ENCODE results near the gene PDE9A.
A peak's percentile ranks its signal among the peaks of the same experiment; 100 is the strongest.
"Not testable (repeated sequence)": the region's sequence is repeated elsewhere in the genome, so short reads cannot be mapped to it uniquely, and the experiment has no call there.

PDE9A gene

DNA sequence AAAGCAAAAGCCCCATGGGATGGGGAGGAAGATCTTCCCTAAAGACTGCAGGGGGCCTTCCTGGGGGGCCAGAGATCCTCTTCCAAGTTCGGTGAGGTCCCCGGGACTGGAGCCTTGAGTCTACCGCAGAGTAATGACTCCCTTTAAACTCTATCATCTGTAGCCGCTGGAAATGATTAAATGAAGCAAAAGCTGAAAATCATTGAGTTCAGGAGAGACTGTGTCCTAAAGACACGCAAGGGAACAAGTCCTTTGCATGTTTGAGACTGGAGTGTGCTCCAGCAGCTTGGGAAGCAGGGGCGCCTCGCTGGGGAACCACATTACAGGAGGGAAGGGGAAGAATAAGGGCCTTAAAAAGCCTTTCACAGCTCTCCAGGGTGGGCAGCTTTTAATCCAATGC lies 155.8 kb downstream of the PDE9A start:
- DNase-seq: no peak

DNA sequence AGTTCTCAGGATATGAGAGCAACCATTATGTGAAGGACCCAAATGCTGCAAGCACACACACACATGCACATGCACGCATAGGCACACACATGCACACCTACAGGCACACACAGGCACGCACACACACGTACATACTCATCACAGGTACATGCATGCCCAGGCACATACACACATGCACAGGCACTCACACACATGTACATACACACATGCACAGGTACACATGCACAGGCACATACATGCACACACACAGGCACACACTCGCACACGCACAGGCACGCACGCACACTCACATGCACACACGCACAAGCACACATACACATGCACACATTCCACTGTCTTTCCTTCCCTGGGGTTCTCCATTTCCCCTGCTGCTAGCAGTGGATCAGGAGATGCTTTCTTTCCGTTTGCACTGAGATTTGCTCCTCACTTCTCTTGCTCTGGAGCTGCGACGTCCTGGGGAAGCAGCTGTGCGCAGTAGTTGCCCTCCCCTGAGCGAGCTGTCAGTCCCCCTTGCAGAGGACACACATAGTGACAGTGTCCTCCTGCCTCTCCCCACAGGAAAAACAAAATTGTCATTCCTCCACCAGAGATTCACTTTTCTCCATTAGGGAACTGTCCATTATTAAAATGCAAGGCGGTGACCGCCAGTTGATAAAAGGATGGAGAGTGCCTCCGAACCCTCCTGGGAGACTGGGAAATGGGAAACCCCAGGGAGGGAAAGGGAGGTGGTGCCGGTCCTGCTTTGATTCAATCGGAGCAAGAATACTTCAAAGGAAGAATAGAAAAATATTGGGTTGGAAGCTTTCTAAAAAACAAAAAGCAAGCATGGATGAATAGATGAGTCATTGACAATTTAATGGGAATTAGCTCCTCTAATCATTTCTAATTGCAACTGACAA lies 156.4 kb downstream of the PDE9A start:
- DNase-seq: no peak

DNA sequence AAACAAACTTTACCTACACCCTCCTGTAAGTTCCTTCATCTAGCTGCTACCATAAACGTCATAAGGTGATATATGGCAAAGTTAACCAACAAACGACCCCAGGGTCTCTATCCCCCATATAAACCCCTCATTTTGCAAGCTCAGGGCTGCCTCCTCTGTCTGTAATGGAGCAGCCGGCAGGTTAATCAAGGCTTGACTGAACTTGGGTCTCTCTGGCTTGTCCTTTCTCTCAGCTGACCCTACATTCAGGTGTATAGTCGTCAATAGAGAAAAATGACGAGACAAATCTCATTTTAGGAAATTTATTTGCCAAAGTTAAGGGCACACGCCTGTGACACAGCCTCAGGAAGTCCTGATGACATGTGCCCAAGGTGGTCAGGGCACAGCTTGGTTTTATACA lies 158.5 kb downstream of the PDE9A start:
- no peak for DNase-seq

DNA sequence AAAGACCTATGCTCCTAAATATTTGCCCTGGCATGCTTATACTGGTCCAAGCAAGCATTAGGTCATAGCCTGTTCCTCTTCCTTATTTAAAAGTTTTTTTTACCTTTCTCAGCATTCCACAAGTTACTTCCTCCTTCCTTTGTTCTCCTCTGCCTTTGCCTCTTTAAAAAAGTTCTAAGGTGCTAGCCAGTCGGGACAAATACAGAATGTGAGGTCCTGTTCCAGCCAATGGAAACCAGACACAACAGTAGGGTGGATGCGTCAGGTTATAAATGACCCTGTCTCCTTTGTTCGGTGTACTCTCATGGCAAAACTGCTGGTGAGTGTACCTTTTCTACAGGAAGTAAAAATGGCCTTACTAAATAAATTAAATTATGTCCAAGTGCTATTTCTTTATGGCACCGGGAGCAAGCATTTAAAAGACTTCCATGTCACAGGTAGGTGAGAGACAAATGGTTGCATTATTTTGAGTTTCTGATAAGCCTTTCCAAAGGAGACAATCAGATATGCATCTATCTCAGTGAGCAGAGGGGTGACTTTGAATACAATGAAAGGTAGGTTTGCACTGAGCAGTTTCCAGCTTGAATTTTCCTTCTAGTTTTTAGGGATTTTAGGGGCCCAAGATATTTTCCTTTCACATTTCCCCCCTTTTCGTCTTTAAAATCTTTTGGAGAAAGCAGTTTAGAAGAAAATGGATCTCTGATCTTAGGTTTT lies 159.3 kb downstream of the PDE9A start:
- DNase-seq: not testable (repeated sequence)

DNA sequence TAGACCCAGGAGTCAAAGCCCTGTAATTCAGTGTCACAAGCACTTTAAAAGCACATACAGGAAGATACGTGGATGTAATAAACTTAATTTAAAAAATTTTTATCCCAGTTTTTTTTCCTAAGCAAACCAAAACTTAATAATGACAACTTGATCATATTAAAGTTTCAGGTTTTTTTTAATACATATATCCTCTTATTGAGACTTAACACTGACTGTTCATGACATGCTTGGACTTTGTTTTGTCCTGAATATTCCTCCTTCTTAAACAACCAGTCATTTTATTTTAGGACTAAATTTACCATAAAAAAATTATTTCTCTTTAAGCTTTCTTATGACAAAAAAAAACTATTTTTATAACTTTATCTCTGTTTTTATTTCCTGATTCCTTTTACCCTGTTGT lies 161.8 kb downstream of the PDE9A start:
- DNase-seq: no peak

DNA sequence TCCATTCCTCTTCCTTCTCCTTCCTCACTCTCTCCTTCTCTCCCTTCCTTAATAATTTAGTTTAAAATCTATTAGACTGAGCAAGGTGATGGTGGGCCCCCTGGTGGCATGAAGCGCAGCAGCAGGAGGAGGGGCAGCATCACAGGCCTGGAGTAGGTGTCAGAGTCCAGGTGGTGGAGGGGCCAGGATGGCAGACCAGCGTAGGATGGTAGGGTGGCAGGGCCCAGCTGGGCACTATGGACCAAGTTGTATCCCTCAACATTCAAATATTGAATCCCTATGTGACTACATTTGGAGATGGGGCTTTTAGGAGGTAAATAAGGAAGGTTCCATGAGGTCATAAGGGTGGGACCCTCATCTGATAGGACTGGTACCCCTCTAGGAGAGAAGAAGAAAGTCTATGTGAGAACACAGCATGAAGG lies 164.9 kb downstream of the PDE9A start:
- peak; percentile 62 for DNase-seq

DNA sequence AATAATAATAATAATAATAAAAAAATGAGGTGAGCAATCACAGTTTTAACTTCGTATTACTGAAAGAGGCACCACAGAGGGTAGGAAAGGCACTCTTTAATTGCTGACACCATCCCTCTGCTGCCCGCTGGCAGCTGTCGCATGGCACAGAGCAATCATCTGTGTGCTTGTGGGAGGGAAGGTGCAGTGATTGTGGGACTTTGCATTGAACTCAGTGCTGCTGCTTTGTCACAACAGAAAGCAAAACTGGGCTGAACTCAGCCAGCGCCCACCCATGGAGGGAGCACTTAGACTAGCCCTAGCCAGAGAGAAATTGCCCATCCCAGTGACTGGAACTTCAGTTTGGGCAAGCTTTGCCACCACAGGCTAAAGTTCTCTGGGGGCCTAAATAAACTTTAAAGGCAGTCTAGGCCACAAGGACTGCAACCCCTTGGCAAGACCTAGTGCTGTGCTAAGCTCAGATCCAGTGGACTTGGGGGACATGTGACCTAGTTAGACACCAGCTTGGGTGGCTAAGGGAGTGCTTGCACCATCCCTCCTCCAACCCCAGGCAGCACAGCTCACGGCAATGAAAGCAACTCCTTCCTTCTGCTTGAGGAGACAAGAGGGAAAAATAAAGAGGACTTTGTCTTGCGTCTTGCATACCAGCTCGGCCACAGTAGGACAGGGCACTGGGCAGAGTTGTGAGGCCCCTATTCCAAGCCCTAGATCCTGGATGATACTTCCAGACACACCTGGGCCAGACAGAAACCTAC lies 166.6 kb downstream of the PDE9A start:
- no peak for DNase-seq

DNA sequence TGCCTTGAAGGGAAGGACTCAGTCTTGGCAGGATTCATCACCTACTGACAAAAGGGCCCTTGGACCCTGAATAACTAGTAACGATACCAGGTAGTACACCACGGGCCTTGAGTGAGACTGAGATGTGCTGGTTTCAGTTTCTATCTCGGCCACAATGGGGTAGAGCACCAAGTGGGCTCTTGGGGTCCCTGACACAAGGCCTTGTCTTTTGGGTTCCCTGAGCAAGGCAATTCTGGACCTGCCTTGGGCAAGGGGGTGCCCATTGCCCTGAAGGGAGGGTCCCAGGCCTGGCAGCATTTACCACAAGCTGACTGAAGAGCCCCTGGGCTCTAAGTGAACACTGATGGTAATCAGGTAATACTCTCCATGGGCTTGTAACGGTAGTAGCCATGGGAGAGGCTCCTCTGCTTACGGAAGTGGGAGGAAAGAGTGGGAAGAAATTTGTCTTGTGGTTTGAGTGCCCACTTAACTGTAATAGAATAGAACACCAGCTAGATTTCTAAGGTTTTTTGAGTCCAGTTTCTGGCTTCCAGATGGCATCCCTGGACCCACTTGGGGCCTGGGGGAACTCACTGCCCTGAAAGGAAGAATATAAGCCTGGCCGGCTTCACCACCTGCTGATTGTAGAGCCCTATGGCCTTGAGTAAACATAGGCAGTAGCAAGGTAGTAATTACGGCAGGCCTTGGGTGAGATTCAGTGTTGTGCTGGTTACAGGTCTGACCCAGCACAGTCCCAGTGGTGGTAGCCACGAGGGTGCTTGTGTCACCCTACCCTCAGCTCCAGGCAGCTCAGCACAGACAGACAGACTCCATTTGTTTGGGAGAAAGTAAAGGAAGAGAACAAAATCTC lies 167.4 kb downstream of the PDE9A start:
- DNase-seq: no peak

Data from CD4-positive, alpha-beta T cell treated with Interferon gamma for 1 hour (primary cell).